CD1c-positive myeloid dendritic cell (primary cell): ENCODE measurements around the gene TBC1D22A.

ENCODE experiments used
- DNase-seq: peaks from one replicate; pipeline ENCODE4 v3.0.0-alpha.2; 2016; ENCODE audit errors: extremely low spot score

The TBC1D22A gene

DNA sequence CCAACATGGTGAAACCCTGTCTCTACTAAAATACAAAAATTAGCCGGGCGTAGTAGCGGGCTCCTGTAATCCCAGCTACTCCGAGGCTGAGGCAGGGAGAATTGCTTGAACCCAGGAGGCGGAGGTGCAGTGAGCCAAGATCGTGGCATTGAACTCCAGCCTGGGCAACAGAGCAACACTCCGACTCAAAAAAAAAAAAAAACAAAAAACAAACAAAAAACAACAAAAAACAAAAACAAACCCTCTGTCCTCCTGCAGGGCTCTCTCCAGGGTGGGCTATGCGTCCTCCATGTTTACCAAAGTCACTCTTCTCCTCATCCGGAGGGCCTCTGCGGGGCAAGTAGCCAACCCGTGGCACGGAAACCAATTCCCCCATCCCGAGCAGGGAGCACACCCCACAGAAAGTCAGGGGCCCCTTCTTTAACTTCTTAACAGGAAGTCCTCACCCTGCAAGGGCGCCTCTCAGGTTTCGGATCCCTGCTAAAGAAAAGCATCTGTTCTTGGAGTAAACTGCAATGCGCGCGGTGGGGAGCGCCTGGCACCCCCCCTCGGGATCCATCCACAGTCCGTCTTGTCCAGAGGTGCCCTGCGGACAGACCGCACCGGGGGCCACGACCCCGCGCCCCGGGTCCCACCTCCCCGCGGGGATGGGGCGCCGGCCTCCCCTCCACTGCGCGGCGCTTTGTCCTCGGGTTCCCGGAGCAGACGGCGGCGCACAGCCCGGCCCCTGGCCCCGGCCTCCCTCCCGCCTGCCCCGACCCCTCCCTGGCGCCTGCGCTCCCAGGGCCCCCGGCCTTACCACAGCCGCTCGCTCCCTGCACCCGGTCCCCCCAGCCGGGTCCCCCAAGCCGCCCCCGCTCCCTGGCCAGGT lies 25.1 kb upstream of the TBC1D22A start:
- DNase-seq = peak; percentile 76

DNA sequence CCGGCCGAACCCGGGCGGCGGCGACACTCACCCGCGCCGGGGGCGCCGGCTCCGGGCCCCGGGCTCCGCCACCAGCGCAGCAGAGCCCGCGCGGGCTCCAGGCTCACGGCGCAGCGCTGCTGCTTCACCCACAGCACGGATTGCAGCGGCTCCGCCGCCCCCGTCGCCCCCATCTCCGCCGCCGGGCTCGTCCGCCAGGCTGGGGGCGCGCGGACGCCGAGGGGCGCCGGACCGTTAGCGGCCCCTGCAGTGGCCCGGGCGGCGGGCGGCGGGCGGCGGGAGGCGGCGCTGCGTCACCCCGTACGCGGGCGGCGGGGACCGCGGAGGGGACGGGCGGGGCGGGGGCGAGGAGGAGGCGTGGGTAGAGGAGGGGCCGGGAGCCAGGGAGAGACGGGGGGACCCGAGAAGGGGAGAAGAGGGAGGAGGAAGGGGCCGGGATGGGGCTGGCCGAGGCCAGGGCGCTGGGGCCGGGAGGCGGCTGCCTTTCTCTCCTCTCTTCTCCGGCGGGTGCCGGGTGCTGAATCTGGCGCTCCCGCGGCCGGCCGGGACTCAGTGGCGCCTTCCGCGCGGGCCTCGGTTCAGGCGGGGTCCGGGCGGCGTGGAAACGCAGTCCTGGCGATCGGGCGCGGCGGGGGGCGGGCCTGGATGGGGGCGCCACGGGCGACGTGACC lies 24.3 kb upstream of the TBC1D22A start, which contains the start of gene CERK:
Gene CERK (minus strand): TSS at position 277 of the 671 bp plus-strand sequence. CDS start 104 bp downstream, at position 173.
- DNase-seq = peak; percentile 49

DNA sequence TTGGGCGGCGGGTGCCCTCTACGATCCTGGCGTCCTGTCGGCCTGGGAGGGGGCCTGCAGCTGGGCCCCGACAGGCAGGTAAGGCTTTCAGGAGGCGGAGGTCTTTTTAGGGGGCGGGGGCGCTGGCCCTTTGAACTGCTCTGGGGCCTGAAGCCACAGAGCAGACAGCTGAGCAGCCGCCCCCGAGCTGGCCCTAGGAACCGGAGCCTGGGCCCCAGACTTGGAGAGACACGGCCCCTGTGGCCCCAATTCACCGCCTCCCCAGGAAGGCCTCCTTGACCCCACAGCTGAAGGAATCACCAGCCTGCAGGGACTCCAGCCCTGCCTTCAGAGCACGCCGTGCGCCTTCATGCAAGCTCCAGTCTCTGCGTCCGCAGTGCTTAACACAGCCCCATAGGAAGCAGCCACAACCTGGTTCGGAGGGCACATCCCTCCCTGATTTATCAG lies 23.8 kb upstream of the TBC1D22A start:
- no peak for DNase-seq

DNA sequence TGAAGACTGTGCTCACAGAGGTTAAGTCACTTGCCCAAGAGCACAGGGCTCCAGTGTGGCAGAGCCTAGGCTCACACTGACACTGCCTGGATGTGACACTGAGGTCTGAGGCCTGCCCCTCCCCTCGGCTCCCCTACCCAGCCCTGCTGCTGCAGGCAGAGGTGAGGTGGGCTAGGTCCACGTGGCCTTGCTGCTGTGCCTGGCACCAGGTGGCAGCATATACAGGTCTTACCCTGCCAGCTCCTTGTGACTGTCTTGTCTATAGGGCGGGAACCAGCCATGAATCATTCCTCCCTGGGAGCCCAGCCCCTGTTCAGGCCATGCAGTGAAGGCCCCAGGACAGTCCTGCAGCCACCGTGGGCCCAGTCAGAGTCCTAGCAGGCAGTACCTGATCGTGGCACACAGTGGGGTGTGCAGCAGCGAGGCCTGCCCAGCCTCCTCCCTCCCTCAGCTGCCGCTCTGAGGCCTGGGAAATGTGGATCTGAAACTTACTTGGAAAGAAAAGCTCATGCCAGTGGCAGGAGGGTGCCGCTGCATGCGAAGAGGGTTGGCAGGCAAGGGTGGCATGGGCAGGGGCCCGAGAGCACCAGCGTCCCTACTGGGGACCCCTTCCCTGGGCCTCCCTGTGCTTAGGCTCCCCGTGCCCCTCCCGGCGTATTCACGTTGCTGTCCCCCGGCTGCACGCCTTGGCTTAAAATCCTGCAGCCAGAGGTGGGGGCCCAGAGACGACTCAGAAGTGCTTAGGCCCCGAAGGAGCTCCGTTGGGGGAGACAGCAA lies 23.2 kb upstream of the TBC1D22A start:
- peak; percentile 82 for DNase-seq

DNA sequence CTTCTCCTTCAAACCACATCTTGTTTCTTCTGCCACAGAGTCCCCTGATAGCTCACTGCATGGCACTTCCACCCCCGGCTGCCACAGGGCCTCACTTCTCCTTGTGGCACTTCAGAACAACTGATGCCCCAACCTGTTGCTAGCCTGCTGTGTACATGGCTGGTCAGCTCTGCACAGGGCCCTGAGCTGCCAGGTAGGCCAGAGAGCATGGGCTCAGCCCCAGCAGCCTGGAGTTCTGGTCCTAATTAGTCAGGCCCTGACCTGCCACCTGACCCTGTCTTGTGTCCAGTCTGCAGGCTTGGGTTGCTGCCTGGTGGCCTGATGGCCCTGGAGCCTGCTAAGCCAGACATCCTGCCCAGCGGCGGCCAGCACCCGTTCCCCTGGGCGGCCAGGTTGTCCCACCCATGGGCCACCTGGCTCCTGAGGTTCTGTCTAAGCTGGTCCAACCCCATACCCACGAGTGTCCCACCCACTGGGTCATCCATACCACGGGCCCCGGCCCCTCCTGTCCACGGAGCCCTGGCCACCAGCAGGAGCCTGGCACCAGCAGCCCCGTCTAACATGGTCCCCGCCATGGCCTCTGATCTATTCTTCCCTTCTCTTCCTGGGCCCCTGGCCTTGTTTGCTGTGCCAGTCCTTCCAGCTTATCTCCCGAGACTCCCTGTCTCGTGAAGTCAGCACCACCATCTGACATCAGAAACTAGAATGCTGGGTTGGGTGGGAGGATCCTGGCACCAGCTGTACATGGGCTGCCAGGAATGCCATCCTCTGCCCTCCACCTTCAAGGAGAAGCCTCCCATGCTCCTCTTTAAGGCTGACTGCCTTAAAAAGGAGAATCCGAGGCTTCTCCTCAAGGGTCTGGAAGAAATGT lies 21.3 kb upstream of the TBC1D22A start:
- peak; percentile 24 for DNase-seq

DNA sequence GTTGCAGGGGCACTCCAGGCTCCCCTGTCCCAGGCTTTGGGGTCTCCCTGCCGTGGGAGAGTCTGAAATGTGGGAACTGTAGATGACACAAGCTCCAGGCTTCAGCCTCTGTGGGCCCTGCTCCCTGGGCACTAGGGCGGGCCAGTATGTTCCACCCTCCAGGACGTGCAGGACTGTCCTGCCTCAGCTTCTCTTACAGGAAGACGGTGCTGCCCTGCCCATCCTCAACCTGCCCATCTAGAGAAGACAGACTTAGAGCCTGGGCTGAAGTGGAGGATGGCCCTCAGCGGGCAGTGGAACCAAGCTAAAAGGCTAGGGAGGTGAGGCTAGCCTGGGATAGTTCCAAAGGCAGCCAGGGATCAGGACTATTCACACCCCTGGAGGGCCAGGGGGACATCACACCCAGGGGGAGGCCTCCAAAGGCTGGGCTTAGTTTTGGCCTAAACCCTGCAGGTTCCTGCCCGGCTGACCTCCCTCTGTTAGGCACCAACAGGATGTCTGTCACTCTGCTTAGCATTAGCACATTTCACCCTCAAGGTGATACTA lies 20.4 kb upstream of the TBC1D22A start:
- no peak for DNase-seq

DNA sequence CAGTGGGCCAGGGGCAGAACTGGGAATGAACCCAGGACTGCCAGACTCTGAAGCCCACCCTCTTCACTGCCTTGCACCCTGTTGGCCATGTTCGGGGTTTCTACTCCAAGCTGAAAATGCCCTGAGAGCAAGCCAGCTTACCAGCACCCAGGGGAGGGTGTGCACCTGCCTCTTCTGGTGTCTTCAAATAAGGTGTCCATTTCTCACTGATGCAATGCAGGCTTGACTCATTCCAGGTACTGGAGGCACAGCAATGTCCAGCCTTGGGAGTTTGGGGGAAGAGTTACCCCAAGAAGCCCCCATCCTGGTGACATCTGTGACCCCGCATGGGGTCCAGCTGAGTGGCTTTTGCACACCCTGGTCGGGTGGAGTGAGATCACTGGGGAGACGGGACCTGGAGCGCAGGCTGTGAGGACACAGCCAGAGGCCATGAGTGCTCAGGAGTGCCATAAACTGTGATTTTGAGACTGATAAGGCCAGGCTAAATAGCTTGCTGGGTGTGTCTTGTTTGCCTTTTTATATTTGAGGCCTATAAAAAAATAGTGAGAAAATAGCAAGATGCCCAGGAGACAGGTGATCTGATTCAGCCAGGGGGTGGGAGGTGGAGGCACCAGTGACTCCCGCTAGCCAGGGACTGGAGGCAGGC lies 19.8 kb upstream of the TBC1D22A start:
- no peak for DNase-seq

DNA sequence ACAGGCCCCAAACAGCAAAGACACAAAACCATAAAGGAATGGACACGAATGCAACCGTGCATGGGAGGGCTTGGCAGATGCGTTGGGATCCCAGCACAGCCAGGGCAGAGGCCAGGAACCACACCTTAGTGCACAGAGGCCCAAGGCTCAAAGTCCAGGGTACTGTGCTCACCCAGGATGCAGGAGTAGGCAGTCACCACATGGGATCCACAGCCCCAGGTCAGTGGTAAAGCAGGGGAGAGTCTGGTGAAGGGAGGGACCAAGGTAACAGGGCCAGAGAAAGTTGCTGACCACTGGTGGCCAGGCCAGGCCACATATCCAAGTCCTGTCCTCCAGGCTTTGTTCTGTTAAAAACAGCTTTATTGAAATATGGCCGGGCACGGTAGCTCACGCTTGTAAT lies 17.9 kb upstream of the TBC1D22A start:
- no peak for DNase-seq

DNA sequence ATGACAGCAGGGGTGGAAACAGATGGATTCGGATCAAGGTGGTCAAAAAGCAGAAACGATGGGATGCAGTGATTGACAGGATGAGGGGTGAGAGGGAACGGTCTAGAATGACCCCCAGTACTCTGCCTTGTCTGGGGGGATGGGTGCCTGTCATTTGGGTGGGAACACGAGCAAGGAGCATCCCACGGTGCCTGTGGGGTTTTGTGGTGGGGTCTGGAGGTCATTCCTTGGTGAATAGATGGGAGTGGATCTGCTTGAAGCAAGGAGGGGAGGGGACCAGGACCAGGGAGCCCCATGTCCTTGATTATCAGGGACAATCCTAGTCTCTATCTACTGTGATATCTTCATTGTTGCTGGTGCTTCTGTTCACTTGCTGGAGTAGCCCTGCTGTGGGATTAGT lies 16.3 kb upstream of the TBC1D22A start:
- no peak for DNase-seq

DNA sequence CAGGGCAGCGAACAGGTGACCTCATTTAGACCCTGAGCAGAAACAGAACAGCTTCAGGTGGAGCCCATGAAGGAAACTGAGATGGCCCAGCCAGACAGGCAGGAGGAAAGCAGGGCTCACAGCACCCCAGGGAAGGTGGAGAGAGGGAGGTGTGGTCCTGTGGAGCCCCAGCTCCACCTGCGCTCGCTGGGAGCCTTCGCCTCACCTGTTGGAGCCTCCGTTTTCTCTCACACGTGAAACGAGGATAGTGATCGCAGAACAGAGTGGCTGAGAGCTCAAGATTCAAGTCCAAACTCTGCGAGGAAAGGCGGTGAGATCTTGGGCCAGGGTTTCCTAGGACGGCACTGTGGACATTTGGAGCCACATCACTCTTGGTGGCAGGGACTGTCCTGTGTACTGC lies 15.8 kb upstream of the TBC1D22A start:
- no peak for DNase-seq

DNA sequence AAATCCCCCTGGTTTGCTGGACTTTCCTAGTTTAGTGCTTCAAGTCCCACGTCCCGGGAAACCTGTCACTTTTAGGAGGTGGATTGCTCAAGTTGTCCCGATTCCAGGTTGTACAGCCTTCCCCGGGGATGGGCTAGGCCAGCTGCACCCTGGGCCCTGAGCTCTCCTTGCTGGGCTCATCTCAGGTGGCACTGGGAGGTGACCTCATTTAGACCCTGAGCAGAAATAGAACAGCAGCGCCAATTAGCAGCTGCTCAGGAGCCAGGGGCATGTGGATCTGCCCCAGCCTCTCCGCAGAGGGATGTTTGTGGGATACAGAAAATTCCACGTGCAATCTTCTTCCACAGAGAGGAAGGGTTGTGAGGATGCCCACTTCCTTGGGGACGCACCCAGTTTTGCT lies 14.8 kb upstream of the TBC1D22A start:
- no peak for DNase-seq

DNA sequence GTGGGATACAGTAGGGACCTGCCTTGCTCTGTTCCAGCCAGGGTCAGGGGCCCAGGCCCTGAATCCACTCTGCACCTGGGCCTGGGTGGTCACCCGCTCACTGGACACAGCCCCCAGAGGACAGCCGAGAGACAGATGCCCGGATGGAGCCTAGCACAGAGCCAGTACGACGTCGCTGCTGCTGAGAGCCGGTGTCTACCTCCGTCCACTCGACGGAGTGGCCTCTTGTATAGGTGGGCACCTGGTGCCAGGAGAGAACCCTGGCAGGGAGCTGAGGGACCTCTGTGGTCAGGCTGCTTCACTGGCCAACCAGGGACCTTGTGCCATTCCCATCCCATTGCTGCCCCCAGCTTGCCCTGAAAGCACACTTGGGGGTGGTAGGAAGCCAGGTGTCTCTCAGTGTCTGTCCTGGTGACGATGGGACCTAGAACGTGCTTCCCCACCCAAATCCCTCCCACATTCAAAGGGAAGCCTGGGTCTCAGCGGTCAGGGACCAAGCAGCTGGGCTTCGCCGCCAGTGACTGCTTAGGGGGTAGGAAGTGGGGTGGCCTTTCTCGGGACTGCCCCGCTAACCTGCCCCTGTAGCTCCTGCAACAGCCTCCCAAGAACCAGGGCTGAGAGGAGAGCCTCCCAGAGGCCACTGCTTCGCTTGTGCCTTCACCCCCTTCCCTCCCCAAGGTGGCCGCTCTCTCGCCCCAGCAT lies 14.1 kb upstream of the TBC1D22A start:
- no peak for DNase-seq

DNA sequence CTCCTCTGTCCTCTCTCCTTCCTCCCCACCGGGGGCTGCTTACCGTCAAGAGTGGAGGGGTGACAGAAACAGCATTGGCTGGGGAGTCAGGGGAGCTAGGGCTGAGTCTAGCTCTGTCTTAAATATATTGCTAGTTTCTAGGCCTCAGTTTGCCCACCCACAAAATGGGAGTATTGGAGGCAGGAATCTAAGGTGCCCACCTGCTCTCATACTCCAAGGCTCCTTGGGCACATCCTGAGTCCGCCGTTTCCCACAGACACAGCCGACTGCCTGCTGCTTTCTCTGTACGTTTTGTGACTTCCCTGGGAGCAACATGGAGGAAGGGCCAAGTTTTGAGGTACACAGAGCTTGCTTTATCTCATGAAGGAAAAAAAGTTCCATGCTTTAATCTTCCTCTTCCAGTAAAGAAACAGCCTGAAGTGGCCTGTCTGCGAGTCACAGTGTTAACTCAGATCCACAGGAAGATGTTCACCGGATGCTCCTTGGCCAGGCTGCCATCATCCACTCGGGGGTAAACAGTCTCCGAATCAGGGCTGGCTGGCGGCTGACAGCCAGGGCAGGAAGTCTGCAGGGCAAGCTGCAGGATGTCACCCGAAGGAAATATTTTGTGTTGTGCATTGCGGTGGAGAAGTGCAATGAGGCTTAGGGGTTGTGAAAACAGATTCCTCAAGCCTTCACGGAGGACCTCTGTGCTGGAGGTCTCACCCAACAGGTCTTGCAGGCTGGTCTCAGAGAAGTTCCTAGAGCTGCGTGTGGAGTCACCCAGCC lies 13.4 kb upstream of the TBC1D22A start:
- peak; percentile 50 for DNase-seq

DNA sequence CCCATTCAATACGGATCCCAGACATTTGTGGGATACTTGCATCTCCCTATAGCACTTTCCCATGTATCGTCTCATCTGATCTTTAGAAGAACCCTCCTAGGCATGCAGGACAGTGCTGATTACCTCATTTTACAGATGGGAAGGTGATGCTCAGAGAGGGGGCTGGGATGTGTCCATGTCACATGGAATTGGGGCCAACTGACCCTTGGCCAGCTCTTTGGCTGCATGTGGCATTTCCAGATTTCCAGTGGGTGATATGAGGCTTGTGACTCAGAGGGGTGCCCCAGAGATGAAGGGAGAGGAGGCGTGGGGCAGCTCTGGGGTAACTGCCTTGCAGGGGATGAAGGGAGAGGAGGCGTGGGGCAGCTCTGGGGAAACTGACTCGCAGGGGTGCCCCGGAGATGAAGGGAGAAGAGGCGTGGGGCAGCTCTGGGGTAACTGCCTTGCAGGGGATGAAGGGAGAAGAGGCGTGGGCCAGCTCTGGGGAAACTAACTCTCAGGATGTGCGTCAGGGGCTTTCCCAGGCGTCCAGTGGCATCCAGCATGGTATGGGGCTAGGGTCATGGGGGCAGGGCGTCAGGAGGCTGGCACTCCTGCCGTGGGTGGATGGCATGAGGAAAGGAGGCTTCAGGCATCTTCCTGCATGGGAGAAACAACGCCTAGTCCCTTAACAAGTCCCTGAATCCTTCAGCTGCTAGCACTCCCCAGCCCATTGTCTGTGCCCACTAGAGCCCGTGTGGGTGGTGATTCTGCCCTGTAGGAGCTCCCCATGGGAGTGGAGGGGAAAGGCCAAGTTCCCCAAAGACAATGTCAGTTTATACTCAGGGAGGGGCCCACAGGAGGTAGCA lies 12.5 kb upstream of the TBC1D22A start:
- DNase-seq = peak; percentile 77

DNA sequence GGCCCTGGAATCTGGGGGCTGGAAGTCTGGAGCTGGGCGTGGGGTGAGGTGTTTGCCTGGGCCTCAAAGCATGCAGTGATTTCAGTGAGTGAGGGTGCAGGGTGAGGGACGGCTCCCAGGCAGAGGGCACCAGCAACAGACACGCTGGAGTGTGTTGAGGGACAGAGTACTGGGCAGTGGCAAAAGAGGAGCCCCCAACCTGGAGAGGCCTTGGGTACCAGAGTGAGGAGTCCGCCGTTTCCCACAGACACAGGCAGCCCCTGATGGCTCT lies 12.0 kb upstream of the TBC1D22A start:
- no peak for DNase-seq

DNA sequence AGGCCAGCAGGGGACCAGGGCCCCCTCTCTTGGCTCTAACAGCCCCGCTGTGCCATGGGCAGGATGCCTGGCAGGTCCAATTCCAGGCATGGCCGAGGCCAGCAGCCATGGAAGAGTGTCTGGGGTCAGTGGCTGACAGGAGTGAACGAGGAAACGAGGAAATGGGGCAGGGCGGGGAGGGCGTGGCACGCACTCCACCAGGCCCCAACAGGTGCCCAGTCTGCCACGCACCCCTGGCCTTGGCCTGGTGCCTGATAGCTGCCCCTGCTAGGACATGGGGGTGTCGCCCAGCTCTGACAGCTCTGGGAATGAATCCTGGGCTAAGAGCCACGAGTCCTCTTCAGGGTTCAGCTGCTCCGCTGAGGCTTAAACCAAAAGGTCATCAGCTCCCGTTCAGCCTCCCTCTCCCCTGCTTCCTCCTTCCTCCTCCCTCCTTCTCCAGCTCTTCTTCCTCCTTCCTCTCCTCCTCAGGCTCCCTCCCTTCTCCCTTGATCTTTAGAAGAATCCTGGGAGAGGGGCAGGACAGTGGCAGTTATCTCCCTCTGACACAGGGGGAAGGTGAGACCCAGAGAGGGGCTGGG lies 11.5 kb upstream of the TBC1D22A start:
- DNase-seq = no peak

DNA sequence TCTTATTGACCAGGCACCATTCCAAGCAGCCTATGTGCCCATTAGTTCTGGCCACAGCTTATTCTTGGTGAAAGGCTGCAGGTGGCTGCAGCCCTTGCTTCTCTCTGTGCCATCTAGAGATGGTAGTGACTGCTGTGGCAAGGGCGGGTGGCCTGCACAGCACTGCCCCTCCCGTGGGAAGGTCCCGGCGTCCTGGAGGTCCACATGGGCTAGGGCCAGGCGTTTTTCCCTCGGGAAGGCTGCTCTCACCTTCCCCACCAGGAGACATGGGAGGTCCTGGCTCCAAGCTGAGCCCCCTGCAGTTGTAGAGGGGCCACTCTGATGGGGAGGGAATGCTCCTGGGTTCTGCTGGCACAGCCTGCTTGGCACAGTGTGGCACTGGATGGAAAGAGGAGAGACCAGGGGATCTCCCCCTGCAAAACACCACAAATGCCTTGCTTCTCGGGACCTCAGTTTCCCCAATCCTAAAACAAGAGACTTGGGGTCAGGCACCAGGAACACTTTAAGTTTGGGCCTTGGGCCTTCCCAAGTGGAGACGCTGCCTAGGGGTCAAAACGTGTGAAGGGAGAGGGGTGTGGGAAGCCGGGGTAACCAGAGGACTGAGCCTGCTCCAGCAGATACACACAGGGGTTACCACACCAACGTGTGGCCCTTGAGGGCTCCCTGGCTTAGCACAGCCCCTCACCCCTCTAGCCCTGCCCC lies 10.0 kb upstream of the TBC1D22A start:
- no peak for DNase-seq

DNA sequence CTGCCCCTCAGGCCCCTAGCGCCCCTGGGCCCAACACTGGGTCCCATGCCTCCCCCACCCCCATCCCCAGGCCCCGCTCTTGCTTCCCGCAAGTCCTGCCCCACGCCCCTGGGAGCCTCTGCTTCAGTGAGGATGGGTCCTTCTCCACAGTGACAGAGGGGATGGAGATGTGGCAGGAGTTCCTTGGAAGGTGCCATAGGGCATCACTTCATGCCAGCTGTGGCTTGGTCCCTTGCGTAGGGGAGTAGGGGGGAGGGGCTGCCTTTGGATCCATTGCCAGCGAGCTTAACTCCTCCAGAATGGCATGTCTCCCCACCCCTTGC lies 9.5 kb upstream of the TBC1D22A start:
- no peak for DNase-seq
